Measurements from ENCODE around the gene KRT20. TPM values are rescaled to one million over a fixed set of nuclear protein-coding genes. Genes with fewer than 3 reads are reported as not detected.
A peak's percentile ranks its signal among the peaks of the same experiment; 100 is the strongest.

The KRT20 gene
- total RNA-seq, 1 experiment from 2014 or later, result 1.5 TPM

DNA sequence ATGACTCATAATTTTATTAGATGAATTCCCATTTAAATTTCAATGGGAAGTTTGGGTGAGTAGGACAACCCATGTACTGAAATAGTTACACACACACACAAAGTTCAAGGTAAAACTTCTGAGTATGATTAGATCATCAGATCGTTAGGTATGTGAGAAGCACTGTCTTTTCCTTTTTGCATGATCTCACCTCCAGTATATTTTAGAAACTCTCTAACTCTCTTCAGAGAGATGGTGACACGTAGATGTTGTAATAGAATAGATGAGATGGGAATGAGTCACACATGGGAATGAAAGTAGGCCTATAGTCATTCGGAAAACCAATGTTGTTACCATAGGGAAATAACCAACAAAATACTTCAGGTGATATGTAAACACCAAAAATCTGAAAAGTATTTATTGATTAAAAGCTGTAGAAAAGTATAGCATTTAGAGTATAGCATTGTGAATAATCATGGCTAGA is 30.2 kb upstream of the KRT20 start (continued):
- TF ChIP-seq EZH2phosphoT487 (IDR thresholded peaks at IDR 0.05; ENCODE audit: borderline replicate concordance) (no peak), POLR2AphosphoS5 (IDR thresholded peaks at IDR 0.05; ENCODE audit: low read depth, low read length) (peak; percentile 46; the same call in 1 of the 2 replicates), JUND (IDR thresholded peaks at IDR 0.05) (peak; percentile 97), EGR1 (IDR thresholded peaks at IDR 0.05; ENCODE audit: low read depth) (0 out of 2 replicates have a peak, but pooled peaks have one; percentile 35), CEBPB (IDR thresholded peaks at IDR 0.05; ENCODE audit: low read depth) (peak; percentile 98), ZNF274 (IDR thresholded peaks at IDR 0.05; ENCODE audit: low read depth, low read length) (no peak), SRF (IDR thresholded peaks at IDR 0.05; ENCODE audit: low read depth) (peak; percentile 83), YY1 (IDR thresholded peaks at IDR 0.05; ENCODE audit: extremely low read depth, insufficient replicate concordance, low read depth, low read length) (no peak), RAD21 (IDR thresholded peaks at IDR 0.05; ENCODE audit: low read depth) (peak; percentile 46), ELF1 (IDR thresholded peaks at IDR 0.05; ENCODE audit: borderline replicate concordance, low read depth) (no peak)
- TF ChIP-seq, protein P1, sequence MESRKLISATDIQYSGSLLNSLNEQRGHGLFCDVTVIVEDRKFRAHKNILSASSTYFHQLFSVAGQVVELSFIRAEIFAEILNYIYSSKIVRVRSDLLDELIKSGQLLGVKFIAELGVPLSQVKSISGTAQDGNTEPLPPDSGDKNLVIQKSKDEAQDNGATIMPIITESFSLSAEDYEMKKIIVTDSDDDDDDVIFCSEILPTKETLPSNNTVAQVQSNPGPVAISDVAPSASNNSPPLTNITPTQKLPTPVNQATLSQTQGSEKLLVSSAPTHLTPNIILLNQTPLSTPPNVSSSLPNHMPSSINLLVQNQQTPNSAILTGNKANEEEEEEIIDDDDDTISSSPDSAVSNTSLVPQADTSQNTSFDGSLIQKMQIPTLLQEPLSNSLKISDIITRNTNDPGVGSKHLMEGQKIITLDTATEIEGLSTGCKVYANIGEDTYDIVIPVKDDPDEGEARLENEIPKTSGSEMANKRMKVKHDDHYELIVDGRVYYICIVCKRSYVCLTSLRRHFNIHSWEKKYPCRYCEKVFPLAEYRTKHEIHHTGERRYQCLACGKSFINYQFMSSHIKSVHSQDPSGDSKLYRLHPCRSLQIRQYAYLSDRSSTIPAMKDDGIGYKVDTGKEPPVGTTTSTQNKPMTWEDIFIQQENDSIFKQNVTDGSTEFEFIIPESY (IDR thresholded peaks at IDR 0.05; ENCODE audit: extremely low read depth, insufficient replicate concordance, low read length), result no peak

DNA sequence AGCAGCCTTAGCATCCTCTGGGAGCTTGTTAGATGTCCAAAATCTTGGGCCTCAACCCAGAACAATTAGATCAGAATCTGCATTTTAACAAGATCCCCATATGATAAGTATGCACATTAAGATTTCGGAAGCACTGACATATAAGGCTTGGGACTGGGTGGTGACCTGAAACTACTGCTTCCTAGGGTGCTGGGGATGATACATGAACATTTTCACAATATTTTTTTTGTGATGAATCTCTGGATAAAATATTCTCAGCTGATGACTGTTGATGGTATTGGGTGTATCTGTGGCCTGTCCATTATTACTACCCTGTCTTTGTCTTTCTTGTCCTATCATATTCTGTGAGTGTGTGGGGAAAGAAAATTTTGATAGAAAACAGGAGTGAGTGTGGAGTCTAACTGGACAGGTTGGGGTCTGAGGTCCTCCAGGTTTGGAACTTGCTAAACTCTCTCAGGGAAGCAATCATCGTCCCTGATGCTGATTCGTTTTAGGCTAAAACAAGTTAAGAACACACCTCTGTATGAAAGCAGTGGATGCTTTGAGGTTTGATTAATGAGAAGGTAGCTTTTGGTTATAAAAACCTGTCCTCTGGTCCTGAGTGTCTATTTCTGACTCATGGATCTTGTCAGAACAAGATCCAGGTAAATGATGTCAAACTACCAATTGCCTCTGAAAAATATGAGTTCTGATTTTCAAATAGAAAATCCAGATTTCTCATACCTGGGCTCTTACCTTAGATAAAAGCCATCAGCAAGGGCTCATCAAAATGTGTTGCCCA is 29.2 kb upstream of the KRT20 start:
- no TSS peak for BruUV-seq (replicated peaks)
- no peaks in the 10 kb centered on the region for H3K79me2 ChIP-seq (ENCODE audit: insufficient read depth, low read length)
- H4K20me1 ChIP-seq (ENCODE audit: insufficient read depth), result no peaks in the 10 kb centered on the region
- no peaks in the 10 kb centered on the region; a peak in 1 of 4 replicates for H3K36me3 ChIP-seq (ENCODE audit: control insufficient read depth in 1 of 2, insufficient read depth in 2 of 2, low read length in 2 of 2)
- DNase-seq (ENCODE audit: low read depth, low spot score), result no peak
- H3K27ac ChIP-seq (ENCODE audit: low read depth, low read length), result peak overlapping the region; percentile 90
- no peak overlapping the region for H2AFZ ChIP-seq (ENCODE audit: low read depth, low read length, poor library complexity, severe bottlenecking)
- H3K27me3 ChIP-seq (ENCODE audit: insufficient read depth, low read length), result no peaks in the 10 kb centered on the region
- H3K9me2 ChIP-seq (ENCODE audit: insufficient read depth), result no peaks in the 10 kb centered on the region
- intact Hi-C loops (cut with micrococcal nuclease), result loop anchor here (2.0 kb wide), 1 partner anchor 43 kb away; no protein-coding TSS in a partner anchor
- no peak overlapping the region for H3K4me3 ChIP-seq (replicated peaks in 1 of 2; ENCODE audit: low read depth in 1 of 2, low read length in 2 of 2)
- H3K4me1 ChIP-seq (ENCODE audit: control insufficient read depth in 1 of 2, insufficient read depth in 2 of 2, low read length in 2 of 2), result peaks cover 58 to 74% of the 10 kb centered on the region in 2 experiments
- ATAC-seq, result no peak
- peak overlapping the region; percentile 50; the same call in 1 of the 2 replicates for H3K4me2 ChIP-seq (ENCODE audit: low read length)
- no peaks in the 10 kb centered on the region for H3K9me3 ChIP-seq (ENCODE audit: control insufficient read depth in 1 of 2, insufficient read depth in 1 of 2, low read depth in 1 of 2, low read length in 2 of 2)
- ChIA-PET CTCF (interaction anchor here (1.5 kb wide), 1 partner anchor 634 kb away, joined by 5 read pairs; no protein-coding TSS in a partner anchor), RAD21 (ENCODE audit: low non-redundant PET in 1 of 2, low total read pairs in 2 of 2, uncharacterized antibody in 2 of 2, unreplicated experiment in 2 of 2) (no interaction called here), POLR2A (interaction anchor here (1.7 kb wide), 1 partner anchor 616 kb away, joined by 3 read pairs; no protein-coding TSS in a partner anchor)
- H3K9ac ChIP-seq (ENCODE audit: low read length), result peak overlapping the region; percentile 30
- TF ChIP-seq, protein P2, sequence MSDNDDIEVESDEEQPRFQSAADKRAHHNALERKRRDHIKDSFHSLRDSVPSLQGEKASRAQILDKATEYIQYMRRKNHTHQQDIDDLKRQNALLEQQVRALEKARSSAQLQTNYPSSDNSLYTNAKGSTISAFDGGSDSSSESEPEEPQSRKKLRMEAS (IDR thresholded peaks at IDR 0.05), result no peak
- TF ChIP-seq, protein P1 (IDR thresholded peaks at IDR 0.05; ENCODE audit: extremely low read depth, insufficient replicate concordance, low read length), result no peak
- TF ChIP-seq EZH2 (IDR thresholded peaks at IDR 0.05) (no peak), SP1 (IDR thresholded peaks at IDR 0.05; ENCODE audit: low read depth) (no peak), EZH2phosphoT487 (IDR thresholded peaks at IDR 0.05; ENCODE audit: borderline replicate concordance) (no peak), EGR1 (IDR thresholded peaks at IDR 0.05; ENCODE audit: low read depth) (no peak), CBX3 (IDR thresholded peaks at IDR 0.05; ENCODE audit: low read depth) (no peak)
- TF ChIP-seq, protein P3, sequence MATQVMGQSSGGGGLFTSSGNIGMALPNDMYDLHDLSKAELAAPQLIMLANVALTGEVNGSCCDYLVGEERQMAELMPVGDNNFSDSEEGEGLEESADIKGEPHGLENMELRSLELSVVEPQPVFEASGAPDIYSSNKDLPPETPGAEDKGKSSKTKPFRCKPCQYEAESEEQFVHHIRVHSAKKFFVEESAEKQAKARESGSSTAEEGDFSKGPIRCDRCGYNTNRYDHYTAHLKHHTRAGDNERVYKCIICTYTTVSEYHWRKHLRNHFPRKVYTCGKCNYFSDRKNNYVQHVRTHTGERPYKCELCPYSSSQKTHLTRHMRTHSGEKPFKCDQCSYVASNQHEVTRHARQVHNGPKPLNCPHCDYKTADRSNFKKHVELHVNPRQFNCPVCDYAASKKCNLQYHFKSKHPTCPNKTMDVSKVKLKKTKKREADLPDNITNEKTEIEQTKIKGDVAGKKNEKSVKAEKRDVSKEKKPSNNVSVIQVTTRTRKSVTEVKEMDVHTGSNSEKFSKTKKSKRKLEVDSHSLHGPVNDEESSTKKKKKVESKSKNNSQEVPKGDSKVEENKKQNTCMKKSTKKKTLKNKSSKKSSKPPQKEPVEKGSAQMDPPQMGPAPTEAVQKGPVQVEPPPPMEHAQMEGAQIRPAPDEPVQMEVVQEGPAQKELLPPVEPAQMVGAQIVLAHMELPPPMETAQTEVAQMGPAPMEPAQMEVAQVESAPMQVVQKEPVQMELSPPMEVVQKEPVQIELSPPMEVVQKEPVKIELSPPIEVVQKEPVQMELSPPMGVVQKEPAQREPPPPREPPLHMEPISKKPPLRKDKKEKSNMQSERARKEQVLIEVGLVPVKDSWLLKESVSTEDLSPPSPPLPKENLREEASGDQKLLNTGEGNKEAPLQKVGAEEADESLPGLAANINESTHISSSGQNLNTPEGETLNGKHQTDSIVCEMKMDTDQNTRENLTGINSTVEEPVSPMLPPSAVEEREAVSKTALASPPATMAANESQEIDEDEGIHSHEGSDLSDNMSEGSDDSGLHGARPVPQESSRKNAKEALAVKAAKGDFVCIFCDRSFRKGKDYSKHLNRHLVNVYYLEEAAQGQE (IDR thresholded peaks at IDR 0.05; ENCODE audit: low read depth), result no peak

Data from HCT116 (cell line).